HepG2 (cell line): ENCODE data around the gene EPB41L4A. TPM values are rescaled to one million over a fixed set of nuclear protein-coding genes. Genes with fewer than 3 reads are reported as not detected.

ENCODE experiments used
- BORCS8-MEF2B ChIP-seq: sonication (generic); formaldehyde crosslinking; IDR thresholded peaks from 2 replicates; pipeline ENCODE4 v1.8.0; 2022; ENCODE audit warnings: mild to moderate bottlenecking, missing genetic modification reagents
- CBX5 ChIP-seq: sonication (generic); formaldehyde crosslinking; IDR thresholded peaks from 2 replicates; pipeline ENCODE4 v1.4.0; 2020; ENCODE audit warnings: missing genetic modification reagents, borderline replicate concordance
- EEA1 ChIP-seq: sonication (generic); formaldehyde crosslinking; IDR thresholded peaks from 2 replicates; pipeline ENCODE4 v1.5.1; 2020; ENCODE audit warnings: mild to moderate bottlenecking, missing genetic modification reagents, borderline replicate concordance
- HCFC1 ChIP-seq: fragments of 150-350 bp; IDR thresholded peaks from 2 replicates; pipeline ENCODE4 v1.6.1; 2014; ENCODE audit warnings: low read depth, low read length
- KDM2A ChIP-seq: sonication (generic); formaldehyde crosslinking; IDR thresholded peaks from 2 replicates; pipeline ENCODE4 v1.4.0; 2020; ENCODE audit warnings: low read depth, missing genetic modification reagents, borderline replicate concordance
- MAFF ChIP-seq: IDR thresholded peaks from 2 replicates; pipeline ENCODE4 v1.6.1; 2011; ENCODE audit warnings: low read depth, low read length, improper control_type of control experiment
- POLR2AphosphoS2 ChIP-seq: IDR thresholded peaks from 2 replicates; pipeline ENCODE4 v1.6.1; 2011; ENCODE audit warnings: low read depth, low read length, improper control_type of control experiment
- PRPF4 ChIP-seq: fragments of 200-400 bp; formaldehyde crosslinking; IDR thresholded peaks from 2 replicates; pipeline ENCODE4 v1.6.1; 2016; ENCODE audit warnings: low read length, low read depth; ENCODE audit not compliant: poor library complexity, severe bottlenecking
- RARG ChIP-seq: sonication (generic); formaldehyde crosslinking; IDR thresholded peaks from 2 replicates; pipeline ENCODE4 v1.4.0; 2020; ENCODE audit warnings: low read depth, mild to moderate bottlenecking, missing genetic modification reagents
- RFX5 ChIP-seq: IDR thresholded peaks from 2 replicates; pipeline ENCODE4 v1.6.1; 2011; ENCODE audit warnings: low read depth, low read length, improper control_type of control experiment
- SOX6 ChIP-seq, 2 experiments: fragments of 450-650 bp in 1 of 2; sonication (generic) in 1 of 2; formaldehyde crosslinking in 1 of 2; IDR thresholded peaks; 2 replicates each; pipeline versions ENCODE4 v1.4.0 to v1.6.1; 2017 to 2020; ENCODE audit warnings: antibody characterized with exemption in 1 of 2, mild to moderate bottlenecking in 1 of 2, missing genetic modification reagents in 1 of 2
- U2AF1 ChIP-seq: fragments of 200-400 bp; formaldehyde crosslinking; optimal IDR thresholded peaks from 2 replicates; pipeline ENCODE3; 2017; ENCODE audit warnings: mild to moderate bottlenecking, low read depth, low read length
- ZBTB34 ChIP-seq: sonication (generic); formaldehyde crosslinking; IDR thresholded peaks from 2 replicates; pipeline ENCODE4 v1.8.0; 2022; ENCODE audit warnings: mild to moderate bottlenecking, missing genetic modification reagents
- ZNF280B ChIP-seq: sonication (generic); formaldehyde crosslinking; IDR thresholded peaks from 2 replicates; pipeline ENCODE4 v1.5.0; 2020; ENCODE audit warnings: missing genetic modification reagents, mild to moderate bottlenecking, borderline replicate concordance
- ZNF296 ChIP-seq: sonication (generic); formaldehyde crosslinking; conservative IDR thresholded peaks from 2 replicates; pipeline ENCODE4 v1.5.0; 2020; ENCODE audit warnings: mild to moderate bottlenecking, missing genetic modification reagents
- ZNF367 ChIP-seq: sonication (generic); formaldehyde crosslinking; IDR thresholded peaks from 2 replicates; pipeline ENCODE4 v1.4.0; 2020; ENCODE audit warnings: missing genetic modification reagents, borderline replicate concordance
- ZNF446 ChIP-seq: sonication (generic); formaldehyde crosslinking; IDR thresholded peaks from 2 replicates; pipeline ENCODE4 v1.5.0; 2020; ENCODE audit warnings: mild to moderate bottlenecking, missing genetic modification reagents
- ZNF652 ChIP-seq: IDR thresholded peaks from 2 replicates; pipeline ENCODE4 v1.6.1; 2016; ENCODE audit warnings: low read depth, borderline replicate concordance
- ZNF761 ChIP-seq: sonication (generic); formaldehyde crosslinking; conservative IDR thresholded peaks from 2 replicates; pipeline ENCODE4 v1.4.0; 2020; ENCODE audit warnings: mild to moderate bottlenecking, missing genetic modification reagents
- ZNF879 ChIP-seq: sonication (generic); formaldehyde crosslinking; IDR thresholded peaks from 2 replicates; pipeline ENCODE4 v1.8.1; 2023; ENCODE audit warnings: missing genetic modification reagents
- ZSCAN12 ChIP-seq: sonication (generic); formaldehyde crosslinking; IDR thresholded peaks from 2 replicates; pipeline ENCODE4 v1.9.0; 2021; ENCODE audit warnings: mild to moderate bottlenecking, missing genetic modification reagents
- polyA plus RNA-seq, 8 experiments: library from polyadenylated mRNA; depleted of rRNA in 3 of 8; stranded (reverse) in 7 of 8; unstranded in 1 of 8; fragments of >200 nt; fragmentation: Illumina TruSeq in 4 of 8; extraction: Trizol in 4 of 8; gene quantifications; 2 replicates each; pipeline versions ENCODE4 v1.2.1 to v1.2.3, GENCODE V29; 2011 to 2016; ENCODE audit warnings: low read depth in 4 of 8, missing spikeins in 1 of 8, mixed read lengths in 1 of 8; ENCODE audit not compliant: insufficient read depth in 1 of 8
- total RNA-seq, 5 experiments: library from RNA; depleted of rRNA; stranded (reverse); fragments of >200 nt; fragmentation: Illumina TruSeq; extraction: Trizol; gene quantifications; 2 replicates each; pipeline ENCODE4 v1.2.3, GENCODE V29; 2016; ENCODE audit warnings: low read depth in 1 of 5
- TF ChIP-seq, protein P1 (sequence below), 2 experiments: sonication (generic) in 1 of 2; formaldehyde crosslinking in 1 of 2; IDR thresholded peaks; 2 replicates each; pipeline versions ENCODE4 v1.4.0 to v1.6.1; 2016 to 2020; ENCODE audit warnings: borderline replicate concordance in 1 of 2, low read depth in 1 of 2, mild to moderate bottlenecking in 1 of 2, missing genetic modification reagents in 1 of 2

EPB41L4A gene
- total and polyA plus RNA-seq, 2 of the 13 experiments (the other 11 are each of a cell fraction or from before 2014, with no cell fraction given), result 0.07 TPM; not detected in 1

DNA sequence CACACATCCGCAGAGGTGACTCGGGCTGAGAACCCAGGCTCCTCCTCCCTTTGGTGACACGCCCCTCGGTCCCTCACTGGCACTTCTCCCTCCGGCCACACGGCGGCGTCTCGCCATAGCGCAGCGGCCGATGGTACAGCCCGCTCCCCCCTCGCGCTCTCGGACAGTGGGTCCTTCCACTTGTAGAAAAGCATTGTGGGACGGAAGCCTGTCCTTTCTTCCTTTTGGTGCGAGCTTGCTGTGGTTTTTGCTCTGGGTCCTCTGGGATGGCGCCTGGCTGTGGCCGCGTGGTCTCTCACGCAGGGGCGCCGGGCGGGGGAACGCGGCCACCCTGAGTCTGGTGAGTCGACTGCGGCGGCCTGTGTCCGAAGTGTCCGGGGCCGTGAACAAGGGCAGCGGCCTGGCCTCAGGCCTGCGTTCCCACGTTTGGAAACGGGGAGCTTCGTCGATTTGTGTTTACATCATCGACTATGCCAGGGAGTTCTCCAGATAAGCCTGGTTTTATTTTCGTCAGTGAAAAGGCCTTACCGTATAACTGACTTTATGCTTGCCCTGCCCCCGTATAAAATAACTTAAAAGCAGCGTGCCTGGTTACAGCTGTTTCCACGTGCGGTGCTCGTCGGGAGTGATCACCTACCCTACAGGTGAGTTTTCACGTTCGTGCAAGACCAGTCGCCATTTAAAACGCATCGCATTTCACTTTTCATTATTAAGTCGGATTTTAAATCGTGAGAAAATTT is 258.3 kb downstream of the EPB41L4A start (continued):
- TF ChIP-seq, protein P1, sequence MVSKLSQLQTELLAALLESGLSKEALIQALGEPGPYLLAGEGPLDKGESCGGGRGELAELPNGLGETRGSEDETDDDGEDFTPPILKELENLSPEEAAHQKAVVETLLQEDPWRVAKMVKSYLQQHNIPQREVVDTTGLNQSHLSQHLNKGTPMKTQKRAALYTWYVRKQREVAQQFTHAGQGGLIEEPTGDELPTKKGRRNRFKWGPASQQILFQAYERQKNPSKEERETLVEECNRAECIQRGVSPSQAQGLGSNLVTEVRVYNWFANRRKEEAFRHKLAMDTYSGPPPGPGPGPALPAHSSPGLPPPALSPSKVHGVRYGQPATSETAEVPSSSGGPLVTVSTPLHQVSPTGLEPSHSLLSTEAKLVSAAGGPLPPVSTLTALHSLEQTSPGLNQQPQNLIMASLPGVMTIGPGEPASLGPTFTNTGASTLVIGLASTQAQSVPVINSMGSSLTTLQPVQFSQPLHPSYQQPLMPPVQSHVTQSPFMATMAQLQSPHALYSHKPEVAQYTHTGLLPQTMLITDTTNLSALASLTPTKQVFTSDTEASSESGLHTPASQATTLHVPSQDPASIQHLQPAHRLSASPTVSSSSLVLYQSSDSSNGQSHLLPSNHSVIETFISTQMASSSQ (IDR thresholded peaks at IDR 0.05; ENCODE audit: low read depth), result peak; percentile 45; the same call in 1 of the 2 replicates
- TF ChIP-seq, protein P1 (CRISPR knock-in tag; IDR thresholded peaks at IDR 0.05; ENCODE audit: borderline replicate concordance), result peak; percentile 58; the same call in 1 of the 2 replicates
- 0 out of 2 replicates have a peak, but pooled peaks have one; percentile 84 for TF ChIP-seq EEA1 (CRISPR knock-in tag)
- peak; percentile 68 for TF ChIP-seq RFX5
- peak; percentile 40 for TF ChIP-seq U2AF1
- TF ChIP-seq KDM2A (CRISPR knock-in tag), result peak; percentile 100
- TF ChIP-seq CBX5, result peak; percentile 98
- 0 out of 2 replicates have a peak, but pooled peaks have one; percentile 58 for TF ChIP-seq ZSCAN12 (CRISPR knock-in tag)
- TF ChIP-seq HCFC1, result peak; percentile 59
- TF ChIP-seq ZBTB34 (CRISPR knock-in tag), result no peak
- peak; percentile 91; the same call in 1 of the 2 replicates for TF ChIP-seq POLR2AphosphoS2
- TF ChIP-seq RARG (CRISPR knock-in tag), result peak; percentile 81; the same call in 1 of the 2 replicates
- TF ChIP-seq ZNF280B (CRISPR knock-in tag), result peak; percentile 75; the same call in 1 of the 2 replicates
- no peak for TF ChIP-seq SOX6 (IDR thresholded peaks at IDR 0.05)
- peak; percentile 70 for TF ChIP-seq SOX6 (CRISPR knock-in tag; IDR thresholded peaks at IDR 0.05)
- TF ChIP-seq ZNF296 (CRISPR knock-in tag), result peak; percentile 67; the same call in 1 of the 2 replicates
- peak; percentile 59 for TF ChIP-seq PRPF4
- TF ChIP-seq ZNF652 (CRISPR knock-in tag), result peak; percentile 54; the same call in 1 of the 2 replicates
- peak; percentile 97 for TF ChIP-seq BORCS8-MEF2B (CRISPR knock-in tag)
- peak; percentile 42; the same call in 1 of the 2 replicates for TF ChIP-seq MAFF
- TF ChIP-seq ZNF446, result no peak
- TF ChIP-seq ZNF367 (CRISPR knock-in tag), result peak; percentile 58; the same call in 1 of the 2 replicates
- TF ChIP-seq ZNF761, result peak; percentile 71; the same call in 1 of the 2 replicates
- TF ChIP-seq ZNF879 (CRISPR knock-in tag), result no peak
